SH-SY5Y (cell line): ENCODE measurements around the gene DUSP14.

Source experiments
- GATA2 ChIP-seq: IDR thresholded peaks from 2 replicates; pipeline ENCODE4 v1.6.1; 2011; ENCODE audit warnings: mild to moderate bottlenecking, low read depth, low read length
- GATA3 ChIP-seq: IDR thresholded peaks from 2 replicates; pipeline ENCODE4 v1.6.1; 2011; ENCODE audit warnings: low read depth, mild to moderate bottlenecking, low read length, moderate library complexity

Gene DUSP14

GRCh38 chr17:37479025-37479424, 10.7 kb upstream of the DUSP14 start:
- no peak for TF ChIP-seq GATA2
- no peak for TF ChIP-seq GATA3

- TF ChIP-seq GATA3 (no peak), GATA2 (no peak)
These were observed 9.3 kb upstream of the DUSP14 start for GRCh38 chr17:37480427-37480826.

GRCh38 chr17:37481001-37481665, 8.6 kb upstream of the DUSP14 start:
- TF ChIP-seq GATA3 (no peak), GATA2 (no peak)

GRCh38 chr17:37483311-37484039, 6.2 kb upstream of the DUSP14 start:
- no peak for TF ChIP-seq GATA2
- TF ChIP-seq GATA3 = no peak

GRCh38 chr17:37485938-37486570, 3.6 kb upstream of the DUSP14 start:
- TF ChIP-seq GATA2 (no peak), GATA3 (no peak)

GRCh38 chr17:37488009-37488604, 1.6 kb upstream of the DUSP14 start:
- TF ChIP-seq GATA2 (no peak), GATA3 (no peak)

- TF ChIP-seq GATA3 = no peak
- no peak for TF ChIP-seq GATA2
These were observed 989 bp upstream of the DUSP14 start for GRCh38 chr17:37488607-37489196.

- TF ChIP-seq GATA3 = no peak
- TF ChIP-seq GATA2 = no peak
These were observed 414 bp downstream of the DUSP14 start for GRCh38 chr17:37490022-37490587.

- TF ChIP-seq GATA3 = no peak
- no peak for TF ChIP-seq GATA2
These were observed 1.2 kb downstream of the DUSP14 start for GRCh38 chr17:37490638-37491614.

GRCh38 chr17:37492167-37492566, 2.5 kb downstream of the DUSP14 start:
- TF ChIP-seq GATA3 = no peak
- no peak for TF ChIP-seq GATA2

- TF ChIP-seq GATA2 (no peak), GATA3 (no peak)
These were observed 3.7 kb downstream of the DUSP14 start for GRCh38 chr17:37493249-37494027.

GRCh38 chr17:37494401-37494831, 4.7 kb downstream of the DUSP14 start:
- no peak for TF ChIP-seq GATA2
- TF ChIP-seq GATA3 = no peak

GRCh38 chr17:37494971-37495370, 5.3 kb downstream of the DUSP14 start:
- no peak for TF ChIP-seq GATA2
- TF ChIP-seq GATA3 = no peak
